ENCODE measurements around the gene ATXN10.

DNA sequence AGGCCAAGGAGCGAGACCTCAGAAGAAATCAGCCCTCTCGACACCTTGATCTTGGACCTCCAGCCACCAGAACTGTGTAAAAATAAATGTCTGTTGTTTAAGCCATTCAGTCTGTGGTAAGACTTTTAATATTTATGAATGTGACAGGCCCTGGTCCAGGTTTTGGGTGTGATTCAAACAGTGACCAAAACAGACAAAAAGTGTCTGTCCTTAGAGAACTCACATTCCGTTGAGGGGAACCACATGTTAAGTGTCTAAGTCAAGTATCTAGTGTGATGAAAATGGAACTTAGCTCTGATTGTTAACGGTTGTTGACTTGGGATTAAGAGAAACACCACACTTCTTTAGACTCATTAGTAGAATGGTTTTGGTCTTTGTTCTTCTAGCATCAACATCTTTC is 22.2 kb downstream of the ATXN10 start:
- TF ChIP-seq, protein P1, sequence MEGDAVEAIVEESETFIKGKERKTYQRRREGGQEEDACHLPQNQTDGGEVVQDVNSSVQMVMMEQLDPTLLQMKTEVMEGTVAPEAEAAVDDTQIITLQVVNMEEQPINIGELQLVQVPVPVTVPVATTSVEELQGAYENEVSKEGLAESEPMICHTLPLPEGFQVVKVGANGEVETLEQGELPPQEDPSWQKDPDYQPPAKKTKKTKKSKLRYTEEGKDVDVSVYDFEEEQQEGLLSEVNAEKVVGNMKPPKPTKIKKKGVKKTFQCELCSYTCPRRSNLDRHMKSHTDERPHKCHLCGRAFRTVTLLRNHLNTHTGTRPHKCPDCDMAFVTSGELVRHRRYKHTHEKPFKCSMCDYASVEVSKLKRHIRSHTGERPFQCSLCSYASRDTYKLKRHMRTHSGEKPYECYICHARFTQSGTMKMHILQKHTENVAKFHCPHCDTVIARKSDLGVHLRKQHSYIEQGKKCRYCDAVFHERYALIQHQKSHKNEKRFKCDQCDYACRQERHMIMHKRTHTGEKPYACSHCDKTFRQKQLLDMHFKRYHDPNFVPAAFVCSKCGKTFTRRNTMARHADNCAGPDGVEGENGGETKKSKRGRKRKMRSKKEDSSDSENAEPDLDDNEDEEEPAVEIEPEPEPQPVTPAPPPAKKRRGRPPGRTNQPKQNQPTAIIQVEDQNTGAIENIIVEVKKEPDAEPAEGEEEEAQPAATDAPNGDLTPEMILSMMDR (IDR thresholded peaks at IDR 0.05; ENCODE audit: insufficient read depth, low read length), result no peak
- TF ChIP-seq POLR2AphosphoS5 (IDR thresholded peaks at IDR 0.05; ENCODE audit: low read depth), result no peak
- TF ChIP-seq, protein P2, sequence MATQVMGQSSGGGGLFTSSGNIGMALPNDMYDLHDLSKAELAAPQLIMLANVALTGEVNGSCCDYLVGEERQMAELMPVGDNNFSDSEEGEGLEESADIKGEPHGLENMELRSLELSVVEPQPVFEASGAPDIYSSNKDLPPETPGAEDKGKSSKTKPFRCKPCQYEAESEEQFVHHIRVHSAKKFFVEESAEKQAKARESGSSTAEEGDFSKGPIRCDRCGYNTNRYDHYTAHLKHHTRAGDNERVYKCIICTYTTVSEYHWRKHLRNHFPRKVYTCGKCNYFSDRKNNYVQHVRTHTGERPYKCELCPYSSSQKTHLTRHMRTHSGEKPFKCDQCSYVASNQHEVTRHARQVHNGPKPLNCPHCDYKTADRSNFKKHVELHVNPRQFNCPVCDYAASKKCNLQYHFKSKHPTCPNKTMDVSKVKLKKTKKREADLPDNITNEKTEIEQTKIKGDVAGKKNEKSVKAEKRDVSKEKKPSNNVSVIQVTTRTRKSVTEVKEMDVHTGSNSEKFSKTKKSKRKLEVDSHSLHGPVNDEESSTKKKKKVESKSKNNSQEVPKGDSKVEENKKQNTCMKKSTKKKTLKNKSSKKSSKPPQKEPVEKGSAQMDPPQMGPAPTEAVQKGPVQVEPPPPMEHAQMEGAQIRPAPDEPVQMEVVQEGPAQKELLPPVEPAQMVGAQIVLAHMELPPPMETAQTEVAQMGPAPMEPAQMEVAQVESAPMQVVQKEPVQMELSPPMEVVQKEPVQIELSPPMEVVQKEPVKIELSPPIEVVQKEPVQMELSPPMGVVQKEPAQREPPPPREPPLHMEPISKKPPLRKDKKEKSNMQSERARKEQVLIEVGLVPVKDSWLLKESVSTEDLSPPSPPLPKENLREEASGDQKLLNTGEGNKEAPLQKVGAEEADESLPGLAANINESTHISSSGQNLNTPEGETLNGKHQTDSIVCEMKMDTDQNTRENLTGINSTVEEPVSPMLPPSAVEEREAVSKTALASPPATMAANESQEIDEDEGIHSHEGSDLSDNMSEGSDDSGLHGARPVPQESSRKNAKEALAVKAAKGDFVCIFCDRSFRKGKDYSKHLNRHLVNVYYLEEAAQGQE (IDR thresholded peaks at IDR 0.05; ENCODE audit: insufficient replicate concordance, low read depth), result no peak

Measured in HL-60 (cell line).